ENCODE data around the gene BRSK2. TPM values are rescaled to one million over a fixed set of nuclear protein-coding genes. Genes with fewer than 3 reads are reported as not detected.

The BRSK2 gene
- total and polyA plus RNA-seq, 4 donors, result 0.35 to 0.56 (median 0.52) TPM

DNA sequence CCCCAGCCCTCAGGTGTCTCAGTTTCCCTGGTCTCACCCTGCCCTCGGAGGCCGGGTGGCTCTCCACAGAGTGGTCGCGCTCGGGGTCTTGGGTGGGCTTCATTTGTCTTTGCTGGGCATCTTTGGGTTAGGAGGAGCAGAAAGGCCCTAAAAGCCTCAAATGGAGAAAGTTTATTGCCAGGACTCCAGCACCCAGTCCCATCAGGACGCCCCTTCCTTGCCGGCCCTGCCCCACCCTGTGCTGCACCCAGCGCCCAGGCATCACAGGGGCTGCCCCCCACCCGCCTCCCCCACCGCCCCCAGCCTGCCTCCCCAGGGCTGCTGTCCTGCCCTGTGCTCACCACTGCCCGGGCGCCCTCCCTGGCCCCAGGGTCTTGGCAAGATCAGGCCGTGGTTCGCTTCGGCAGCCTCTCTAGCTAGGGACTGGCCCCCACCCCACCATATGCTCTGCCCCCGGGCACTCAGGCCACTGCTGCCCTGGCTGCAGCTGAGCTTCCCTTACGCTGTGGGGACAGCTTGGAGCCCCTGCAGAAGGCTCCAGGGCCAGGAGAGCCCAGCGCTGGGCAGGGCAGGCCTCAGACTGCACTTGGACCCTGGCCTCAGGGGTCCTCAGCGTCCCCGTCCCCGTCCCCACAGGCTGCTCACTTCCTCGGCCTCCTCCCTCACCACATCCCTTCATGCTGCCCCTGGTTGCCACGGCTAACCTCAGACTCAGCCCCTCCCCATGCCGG, 65.5 kb downstream of the BRSK2 start:
- no peak overlapping the region for H3K4me3 ChIP-seq
- TF ChIP-seq, protein P1, sequence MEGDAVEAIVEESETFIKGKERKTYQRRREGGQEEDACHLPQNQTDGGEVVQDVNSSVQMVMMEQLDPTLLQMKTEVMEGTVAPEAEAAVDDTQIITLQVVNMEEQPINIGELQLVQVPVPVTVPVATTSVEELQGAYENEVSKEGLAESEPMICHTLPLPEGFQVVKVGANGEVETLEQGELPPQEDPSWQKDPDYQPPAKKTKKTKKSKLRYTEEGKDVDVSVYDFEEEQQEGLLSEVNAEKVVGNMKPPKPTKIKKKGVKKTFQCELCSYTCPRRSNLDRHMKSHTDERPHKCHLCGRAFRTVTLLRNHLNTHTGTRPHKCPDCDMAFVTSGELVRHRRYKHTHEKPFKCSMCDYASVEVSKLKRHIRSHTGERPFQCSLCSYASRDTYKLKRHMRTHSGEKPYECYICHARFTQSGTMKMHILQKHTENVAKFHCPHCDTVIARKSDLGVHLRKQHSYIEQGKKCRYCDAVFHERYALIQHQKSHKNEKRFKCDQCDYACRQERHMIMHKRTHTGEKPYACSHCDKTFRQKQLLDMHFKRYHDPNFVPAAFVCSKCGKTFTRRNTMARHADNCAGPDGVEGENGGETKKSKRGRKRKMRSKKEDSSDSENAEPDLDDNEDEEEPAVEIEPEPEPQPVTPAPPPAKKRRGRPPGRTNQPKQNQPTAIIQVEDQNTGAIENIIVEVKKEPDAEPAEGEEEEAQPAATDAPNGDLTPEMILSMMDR (IDR thresholded peaks at IDR 0.05; ENCODE audit: control extremely low read depth, extremely low read depth), result no peak
- H3K9me3 ChIP-seq (ENCODE audit: control insufficient read depth in 4 of 4, insufficient read depth in 3 of 4, low read length in 3 of 4), result peaks cover 0 to 3% (median 0%) of the 10 kb centered on the region in 4 donors
- peaks cover 0 to 21% (median 5%) of the 10 kb centered on the region in 5 donors for H3K4me1 ChIP-seq (ENCODE audit: control insufficient read depth in 5 of 5, insufficient read depth in 5 of 5, low read length in 5 of 5)
- ATAC-seq (ENCODE audit: insufficient read depth, low FRiP score) (no peak), DNase-seq (no peak)
- no peak overlapping the region for H3K9ac ChIP-seq (ENCODE audit: insufficient read depth in 1 of 2, low read length in 2 of 2)
- no peak overlapping the region for H3K27ac ChIP-seq (ENCODE audit: low read depth in 1 of 2, low read length in 1 of 2)
- no peaks in the 10 kb centered on the region for H3K36me3 ChIP-seq (ENCODE audit: control insufficient read depth in 4 of 4, insufficient read depth in 4 of 4, low read length in 4 of 4)
- H3K27me3 ChIP-seq (ENCODE audit: control insufficient read depth in 3 of 3, insufficient read depth in 3 of 3, low read length in 2 of 3), result peaks cover 0 to 6% (median 0%) of the 10 kb centered on the region in 3 donors
- 72 to 75% methylated on average over 21 to 24 of the region's 24 CpGs for WGBS, 2 donors

DNA sequence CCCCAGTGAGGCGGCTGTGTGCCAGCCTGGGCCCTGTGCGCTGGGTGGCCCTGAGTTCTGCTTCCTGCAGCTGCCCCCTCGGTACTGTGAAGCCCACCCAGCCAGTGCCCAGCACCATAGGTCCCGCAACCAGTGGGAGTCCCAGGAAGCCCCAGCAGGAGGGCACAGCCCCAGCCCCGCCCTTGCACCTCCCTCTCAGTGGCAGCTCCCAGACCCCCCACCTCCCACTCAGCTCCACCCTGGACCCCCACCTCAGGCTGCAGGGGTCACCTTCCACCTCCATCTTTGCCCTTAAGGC, 66.0 kb downstream of the BRSK2 start:
- Histone ChIP-seq H3K4me3 (no peak overlapping the region), H3K27me3 (ENCODE audit: control insufficient read depth in 3 of 3, insufficient read depth in 3 of 3, low read length in 2 of 3) (peaks cover 0 to 3% (median 0%) of the 10 kb centered on the region in 3 donors), H3K9ac (ENCODE audit: insufficient read depth in 1 of 2, low read length in 2 of 2) (no peak overlapping the region), H3K9me3 (ENCODE audit: control insufficient read depth in 4 of 4, insufficient read depth in 3 of 4, low read length in 3 of 4) (peaks cover 0 to 3% (median 0%) of the 10 kb centered on the region in 4 donors), H3K27ac (ENCODE audit: low read depth in 1 of 2, low read length in 1 of 2) (no peak overlapping the region), H3K36me3 (ENCODE audit: control insufficient read depth in 4 of 4, insufficient read depth in 4 of 4, low read length in 4 of 4) (no peaks in the 10 kb centered on the region), H3K4me1 (ENCODE audit: control insufficient read depth in 5 of 5, insufficient read depth in 5 of 5, low read length in 5 of 5) (peaks cover 0 to 24% (median 10%) of the 10 kb centered on the region in 5 donors)
- TF ChIP-seq, protein P1 (IDR thresholded peaks at IDR 0.05; ENCODE audit: control extremely low read depth, extremely low read depth), result no peak
- DNase-seq, result no peak
- ATAC-seq (ENCODE audit: insufficient read depth, low FRiP score), result no peak
- WGBS, 2 donors, result 53 to 71% methylated on average over 3 to 5 of the region's 5 CpGs

DNA sequence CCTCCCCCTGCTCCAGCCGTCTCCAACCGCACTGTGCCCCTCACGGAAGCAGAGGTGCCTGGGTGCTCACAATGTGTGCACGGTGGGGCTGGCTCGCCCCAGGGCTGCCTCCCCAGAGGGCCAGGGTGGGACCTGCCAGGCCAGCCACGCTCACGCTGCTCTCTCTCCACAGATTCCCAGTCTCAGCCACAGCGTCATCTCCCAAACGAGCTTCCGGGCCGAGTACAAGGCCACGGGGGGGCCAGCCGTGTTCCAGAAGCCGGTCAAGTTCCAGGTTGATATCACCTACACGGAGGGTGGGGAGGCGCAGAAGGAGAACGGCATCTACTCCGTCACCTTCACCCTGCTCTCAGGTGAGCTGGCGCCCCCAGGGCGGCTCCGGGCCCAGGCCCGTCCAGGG, 66.4 kb downstream of the BRSK2 start:
- DNase-seq (no peak), ATAC-seq (ENCODE audit: insufficient read depth, low FRiP score) (no peak)
- Histone ChIP-seq H3K9ac (ENCODE audit: insufficient read depth in 1 of 2, low read length in 2 of 2) (no peak overlapping the region), H3K36me3 (ENCODE audit: control insufficient read depth in 4 of 4, insufficient read depth in 4 of 4, low read length in 4 of 4) (no peaks in the 10 kb centered on the region), H3K27me3 (ENCODE audit: control insufficient read depth in 3 of 3, insufficient read depth in 3 of 3, low read length in 2 of 3) (no peaks in the 10 kb centered on the region), H3K4me1 (ENCODE audit: control insufficient read depth in 5 of 5, insufficient read depth in 5 of 5, low read length in 5 of 5) (peaks cover 0 to 24% (median 12%) of the 10 kb centered on the region in 5 donors), H3K27ac (ENCODE audit: low read depth in 1 of 2, low read length in 1 of 2) (no peak overlapping the region), H3K4me3 (no peak overlapping the region), H3K9me3 (ENCODE audit: control insufficient read depth in 4 of 4, insufficient read depth in 3 of 4, low read length in 3 of 4) (peaks cover 0 to 3% (median 0%) of the 10 kb centered on the region in 4 donors)
- 61 to 83% methylated on average over 19 to 22 of the region's 22 CpGs for WGBS, 2 donors
- TF ChIP-seq, protein P1 (IDR thresholded peaks at IDR 0.05; ENCODE audit: control extremely low read depth, extremely low read depth), result no peak

Data from lung (tissue), 12 donors.